Right lobe of liver (tissue), 6 donors: ENCODE measurements around the gene KRTAP10-12. TPM values are rescaled to one million over a fixed set of nuclear protein-coding genes. Genes with fewer than 3 reads are reported as not detected.

Experiments
- ATAC-seq, 4 donors: fragments of 200-7000 bp; cut with Tn5 transposase; one replicate each; pipeline ENCODE4 v1.9.1; 2020; ENCODE audit warnings: mild to moderate bottlenecking in 4 of 4, moderate library complexity in 4 of 4
- DNase-seq, 3 donors: peaks; one replicate each; pipeline ENCODE4 v3.0.0-alpha.2; 2020
- H3K27ac ChIP-seq, 3 donors: fragments of 200-600 bp; one replicate each; pipeline ENCODE4 v1.8.0; 2022
- H3K27me3 ChIP-seq, 2 donors: fragments of 200-600 bp; one replicate each; pipeline ENCODE4 v1.8.0; 2022
- H3K36me3 ChIP-seq, 4 donors: fragments of 200-600 bp; sonication (generic) in 1 of 4; one replicate each; pipeline versions ENCODE4 v1.5.1 to v1.8.0; 2017 to 2022; ENCODE audit warnings: control low read depth in 1 of 4
- H3K4me1 ChIP-seq, 4 donors: fragments of 200-600 bp; sonication (generic) in 1 of 4; one replicate each; pipeline versions ENCODE4 v1.5.1 to v1.8.0; 2017 to 2022; ENCODE audit warnings: control low read depth in 1 of 4
- H3K4me3 ChIP-seq, 3 donors: fragments of 200-600 bp; one replicate each; pipeline ENCODE4 v1.8.0; 2022
- H3K9me3 ChIP-seq, 4 donors: fragments of 200-600 bp; sonication (generic) in 1 of 4; one replicate each; pipeline versions ENCODE4 v1.5.1 to v1.8.0; 2017 to 2022; ENCODE audit warnings: control low read depth in 1 of 4
- CTCF ChIP-seq, 4 donors: fragments of 200-600 bp in 3 of 4; fragments of 450-650 bp in 1 of 4; IDR thresholded peaks; one replicate each; pipeline versions ENCODE4 v1.5.1 to v1.8.0; 2016 to 2022; ENCODE audit warnings: antibody characterized with exemption in 4 of 4, mild to moderate bottlenecking in 2 of 4
- POLR2A ChIP-seq: fragments of 450-650 bp; IDR thresholded peaks from one replicate; pipeline ENCODE4 v1.6.1; 2017; ENCODE audit warnings: antibody characterized with exemption, mild to moderate bottlenecking
- WGBS: methylation state at CpG from one replicate; pipeline ENCODE4 v1.1.6; 2018; ENCODE audit warnings: low coverage, low lambda C conversion rate; ENCODE audit not compliant: insufficient coverage; ENCODE audit errors: missing lambda C conversion rate; 5-methylcytosine and 5-hydroxymethylcytosine counted together
- intact Hi-C, 2 donors: fragments of 100-400 bp; cut with DNase I; formaldehyde crosslinking; loops; one replicate each; pipeline versions ENCODE4 v1.11.2 to v1.14.1; 2022
- total RNA-seq, 6 experiments: library from RNA; depleted of rRNA in 2 of 6; stranded (reverse); fragments of >200 nt in 2 of 6; fragmentation: NEBNext Ultra II Directional in 3 of 6; extraction: Animal tissue kit (Norgen Biotek cat#: 25700) in 3 of 6; gene quantifications; one replicate each; pipeline versions ENCODE4 v1.1.0 to v1.2.4, GENCODE V29; 2016 to 2023
- donor health status: DM: no; HTN: yes; CAD: no.
- donor health status: DM: no; HTN: no; CAD: no.
- donor health status: DM: no; HTN: no; CAD: no.
- donor health status: DM: no; HTN: yes; CAD: no.
- donor health status: DM: no; HTN: yes; CAD: no.

Gene KRTAP10-12
- total RNA-seq, 6 experiments from 2014 or later, result not detected

GRCh38 chr21:44713130-44713529 is 16.2 kb downstream of the KRTAP10-12 start:
- peaks cover 0 to 3% (median 0%) of the 10 kb centered on the region in 4 donors for H3K4me1 ChIP-seq
- no peak for ATAC-seq
- no peak overlapping the region for H3K27ac ChIP-seq
- no peak for DNase-seq
- intact Hi-C loops, result no loop called here
- H3K4me3 ChIP-seq, result no peak overlapping the region
- H3K27me3 ChIP-seq, result peaks cover 24 to 32% of the 10 kb centered on the region in 2 donors
- H3K36me3 ChIP-seq, result no peaks in the 10 kb centered on the region
- WGBS, result 38% methylated on average over 2 of the region's 9 CpGs
- TF ChIP-seq POLR2A (no peak), CTCF (IDR thresholded peaks at IDR 0.05) (no peak)
- H3K9me3 ChIP-seq, result no peaks in the 10 kb centered on the region

GRCh38 chr21:44713846-44714245 is 16.9 kb downstream of the KRTAP10-12 start:
- 73% methylated on average over 3 of the region's 10 CpGs for WGBS
- H3K4me1 ChIP-seq, result peaks cover 0 to 3% (median 0%) of the 10 kb centered on the region in 4 donors
- no peak for DNase-seq
- no peak overlapping the region for H3K4me3 ChIP-seq
- ATAC-seq, result no peak
- intact Hi-C loops, result no loop called here
- peaks cover 20 to 25% of the 10 kb centered on the region in 2 donors for H3K27me3 ChIP-seq
- TF ChIP-seq POLR2A (no peak), CTCF (IDR thresholded peaks at IDR 0.05) (no peak)
- H3K9me3 ChIP-seq, result no peaks in the 10 kb centered on the region
- H3K27ac ChIP-seq, result no peak overlapping the region
- no peaks in the 10 kb centered on the region for H3K36me3 ChIP-seq

- ATAC-seq (no peak), DNase-seq (no peak)
- Histone ChIP-seq H3K9me3 (no peaks in the 10 kb centered on the region), H3K36me3 (no peaks in the 10 kb centered on the region), H3K27me3 (peaks cover 11 to 21% of the 10 kb centered on the region in 2 donors), H3K27ac (no peak overlapping the region), H3K4me1 (peaks cover 0 to 2% (median 0%) of the 10 kb centered on the region in 4 donors), H3K4me3 (no peak overlapping the region)
- intact Hi-C loops, result no loop called here
- WGBS, result 8% methylated on average over 8 of the region's 8 CpGs
- TF ChIP-seq POLR2A (no peak), CTCF (IDR thresholded peaks at IDR 0.05) (no peak)
Observed at GRCh38 chr21:44714905-44715304, 17.9 kb downstream of the KRTAP10-12 start.

- DNase-seq (no peak), ATAC-seq (no peak)
- Histone ChIP-seq H3K4me3 (no peak overlapping the region), H3K27me3 (peaks cover 0 to 17% of the 10 kb centered on the region in 2 donors), H3K36me3 (no peaks in the 10 kb centered on the region), H3K4me1 (no peaks in the 10 kb centered on the region), H3K9me3 (no peaks in the 10 kb centered on the region), H3K27ac (no peak overlapping the region)
- TF ChIP-seq CTCF (IDR thresholded peaks at IDR 0.05) (no peak), POLR2A (no peak)
- intact Hi-C loops, result no loop called here
Observed at GRCh38 chr21:44716984-44717383, 20.0 kb downstream of the KRTAP10-12 start.

GRCh38 chr21:44718093-44718492 is 21.1 kb downstream of the KRTAP10-12 start:
- intact Hi-C loops, result no loop called here
- H3K27me3 ChIP-seq, result peaks cover 0 to 10% of the 10 kb centered on the region in 2 donors
- no peak for DNase-seq

More at GRCh38 chr21:44718093-44718492, 21.1 kb downstream of the KRTAP10-12 start:
- no peak for ATAC-seq
- Histone ChIP-seq H3K27ac (no peak overlapping the region), H3K4me1 (no peaks in the 10 kb centered on the region), H3K36me3 (no peaks in the 10 kb centered on the region), H3K9me3 (no peaks in the 10 kb centered on the region), H3K4me3 (no peak overlapping the region)
- TF ChIP-seq POLR2A, result no peak
- no peak for TF ChIP-seq CTCF (IDR thresholded peaks at IDR 0.05)
- 19% methylated on average over 2 of the region's 2 CpGs for WGBS
